HG02623 (cell line): ENCODE measurements around the gene NHSL1.

ENCODE experiments used
- ATAC-seq: cut with Tn5 transposase; IDR thresholded peaks from one replicate; pipeline ENCODE4 v1.9.1; 2021; ENCODE audit warnings: moderate library complexity; ENCODE audit not compliant: unreplicated experiment

Gene NHSL1

DNA sequence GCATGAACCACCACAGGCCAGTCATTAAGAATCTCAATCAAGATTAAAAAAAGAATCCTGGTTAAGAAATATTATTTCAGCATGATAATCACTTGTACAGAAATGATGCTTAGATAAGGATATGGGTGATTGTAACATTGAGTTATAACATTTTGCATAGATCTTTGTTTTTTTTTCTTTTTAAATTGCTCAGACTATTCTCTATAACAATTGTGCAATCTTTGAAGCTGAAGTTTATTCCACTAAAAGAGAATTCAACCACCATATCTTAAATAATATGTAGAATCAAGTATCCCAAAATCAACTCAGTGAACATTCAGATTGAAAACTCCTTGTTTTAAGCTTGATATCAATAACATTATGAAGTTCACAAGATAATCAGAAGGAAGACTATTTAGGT, 122.3 kb downstream of the NHSL1 start:
- no peak for ATAC-seq

DNA sequence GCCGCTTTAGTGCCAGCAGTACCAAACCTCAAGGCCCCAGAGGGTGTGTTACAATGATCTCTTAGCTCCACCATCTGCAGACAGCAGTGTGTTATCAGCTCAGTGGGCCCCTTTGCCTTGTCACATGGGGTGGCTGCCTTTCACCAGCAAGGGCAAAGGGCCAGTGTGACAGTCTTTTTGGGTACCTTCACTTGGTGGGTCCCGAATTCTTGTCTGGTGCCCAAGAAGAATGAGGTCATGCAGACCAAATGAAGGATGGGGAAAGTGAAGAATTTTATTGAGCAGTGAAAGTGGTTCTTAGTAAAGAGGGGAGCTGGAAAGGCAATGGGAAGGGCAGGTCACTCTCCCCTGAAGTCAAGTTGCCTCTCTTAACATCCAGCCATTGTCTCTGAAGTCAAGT, 124.5 kb downstream of the NHSL1 start:
- ATAC-seq: no peak

DNA sequence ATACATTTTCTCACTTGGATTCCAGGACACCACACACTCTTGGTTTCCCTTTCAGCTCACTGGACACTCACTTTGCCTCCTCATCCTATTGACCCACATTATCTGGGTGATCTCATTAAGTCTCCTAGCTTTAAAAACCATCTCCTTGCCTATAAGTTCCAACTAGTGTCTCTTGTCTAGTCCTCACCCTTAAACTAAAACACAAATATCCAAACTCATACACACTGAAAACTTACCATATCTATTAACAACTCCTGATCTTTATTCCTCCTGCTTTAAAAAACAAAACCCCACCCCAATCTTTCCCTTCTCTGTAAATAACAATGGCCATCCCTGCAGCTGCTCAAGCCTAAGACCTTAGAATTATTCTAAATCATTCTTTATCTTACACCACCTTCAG, 125.1 kb downstream of the NHSL1 start:
- no peak for ATAC-seq

DNA sequence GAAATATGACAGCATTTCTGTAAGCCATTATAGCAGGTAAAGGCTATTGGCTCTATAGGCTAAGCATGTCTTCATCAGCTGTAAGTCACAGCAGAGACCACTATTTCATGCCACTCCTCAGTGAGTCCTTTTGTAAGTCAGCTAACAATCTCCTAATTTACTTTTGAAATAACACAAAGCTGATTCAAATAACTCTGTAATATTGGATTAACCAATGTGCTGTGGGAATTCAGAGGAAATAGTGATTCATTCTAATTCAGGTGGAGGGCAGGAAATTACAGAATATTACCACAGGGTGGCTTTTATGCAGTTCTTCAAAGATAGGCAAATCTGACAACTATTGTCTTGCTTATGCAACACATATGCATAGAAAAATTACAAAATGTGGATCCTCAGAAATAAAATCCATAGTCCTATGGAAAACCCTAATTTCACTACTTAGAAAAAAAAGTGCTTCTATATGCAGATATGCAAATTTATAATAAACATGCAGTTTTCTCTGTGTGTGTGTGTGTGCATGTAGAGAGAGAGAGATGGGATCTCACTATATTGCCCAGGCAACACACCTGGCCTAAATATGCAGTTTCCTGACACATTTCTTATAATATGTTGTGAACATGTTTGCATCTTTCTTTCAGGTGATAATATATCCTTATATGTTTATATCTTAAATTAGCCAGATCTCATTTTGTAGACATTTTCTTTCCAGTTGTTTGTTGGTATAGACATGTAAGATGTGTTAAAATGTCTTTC, 126.4 kb downstream of the NHSL1 start:
- ATAC-seq: no peak
